ENCODE results near the gene F2R. TPM values are rescaled to one million over a fixed set of nuclear protein-coding genes. Genes with fewer than 3 reads are reported as not detected.

Gene F2R
- total and polyA plus RNA-seq, 2 of the 8 experiments (the other 6 are each of a cell fraction or from before 2014, with no cell fraction given): 23.8 to 29.1 TPM

DNA sequence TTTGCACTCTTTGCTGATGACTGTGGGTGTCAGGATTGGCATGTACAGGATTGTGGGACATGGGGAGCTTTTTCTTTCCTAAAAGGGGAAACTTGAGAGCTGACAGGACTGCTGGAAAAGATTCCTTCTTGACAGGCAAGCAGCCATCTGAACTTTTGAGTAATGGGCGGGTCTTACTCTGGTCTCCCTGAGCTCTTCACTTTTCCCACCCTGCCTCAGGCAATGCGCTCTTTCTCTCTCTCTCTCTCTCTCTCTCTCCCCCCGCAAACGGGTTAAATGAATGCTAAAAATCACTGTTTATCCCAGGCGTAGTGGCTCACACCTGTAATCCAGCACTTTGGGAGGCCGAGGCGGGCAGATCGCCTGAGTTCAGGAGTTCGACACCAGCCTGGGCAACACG lies 65.8 kb downstream of the F2R start (continued):
- TF ChIP-seq TAF7 (optimal IDR thresholded peaks at IDR 0.05; ENCODE audit: borderline replicate concordance, low read depth, low read length) (no peak), CHD7 (IDR thresholded peaks at IDR 0.05; ENCODE audit: insufficient replicate concordance, low read length) (no peak), KDM5A (IDR thresholded peaks at IDR 0.05; ENCODE audit: low read length) (no peak)

Data from H1 (cell line).